Measurements from ENCODE around the gene PRRG2. TPM values are rescaled to one million over a fixed set of nuclear protein-coding genes. Genes with fewer than 3 reads are reported as not detected.
A peak's percentile ranks its signal among the peaks of the same experiment; 100 is the strongest.

The PRRG2 gene
- polyA plus RNA-seq, 1 donor, result 11.4 TPM

DNA sequence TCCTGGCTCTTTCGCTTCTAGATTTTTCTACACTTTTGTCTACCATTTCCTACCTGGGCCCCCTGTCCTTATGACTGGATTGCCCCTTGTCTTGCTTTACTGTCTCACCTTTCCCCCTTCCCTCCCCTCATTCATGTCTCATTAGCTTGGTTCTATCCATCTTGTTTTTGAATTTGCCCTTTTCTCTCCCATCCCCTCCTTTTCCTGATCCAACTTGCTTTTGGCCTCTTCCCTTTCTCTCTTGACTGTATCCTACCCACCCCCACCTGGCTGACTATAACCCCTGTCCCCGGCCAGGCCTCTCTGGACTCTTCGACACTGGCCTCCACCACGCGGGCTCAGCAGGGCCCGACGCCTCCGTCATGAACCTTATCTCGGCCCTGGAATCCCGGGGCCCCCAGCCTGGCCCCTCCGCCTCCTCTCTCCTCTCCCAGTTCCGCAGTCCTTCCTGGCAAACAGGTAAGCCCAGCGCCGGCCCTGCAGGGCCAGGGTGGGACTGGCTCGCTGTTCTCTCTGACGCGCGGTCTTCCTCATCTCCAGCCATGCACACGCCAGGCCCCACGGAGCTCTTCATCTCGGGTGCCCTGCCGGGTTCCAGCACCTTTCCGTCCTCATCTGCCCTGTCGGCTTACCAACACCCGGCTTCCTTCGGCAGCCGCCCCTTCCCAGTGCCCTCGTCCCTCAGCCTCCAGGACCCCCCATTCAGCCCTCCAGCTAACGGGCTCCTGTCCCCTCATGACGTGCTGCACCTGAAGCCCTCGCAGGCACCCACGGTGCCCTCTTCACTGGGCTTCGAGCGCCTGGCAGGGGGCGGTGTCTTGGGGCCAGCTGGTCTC lies 13.3 kb downstream of the PRRG2 start:
- DNase-seq, result no peak
- WGBS (ENCODE audit: insufficient coverage, low lambda C conversion rate), result no CpG with 5 or more reads among the region's 35 CpGs
- peaks cover 11% of the 10 kb centered on the region for H3K4me1 ChIP-seq (ENCODE audit: control insufficient read depth, insufficient read depth, low read length)
- peaks cover 8% of the 10 kb centered on the region for H3K9me3 ChIP-seq (ENCODE audit: control insufficient read depth, low read depth, low read length)
- H3K4me3 ChIP-seq (ENCODE audit: low read length), result no peak overlapping the region
- H3K36me3 ChIP-seq (ENCODE audit: control insufficient read depth, insufficient read depth, low read length), result peaks cover 48% of the 10 kb centered on the region
- no peaks in the 10 kb centered on the region for H3K27me3 ChIP-seq (ENCODE audit: control insufficient read depth, insufficient read depth, low read length)
- peak overlapping the region; percentile 67 for H3K27ac ChIP-seq (ENCODE audit: low read length)

DNA sequence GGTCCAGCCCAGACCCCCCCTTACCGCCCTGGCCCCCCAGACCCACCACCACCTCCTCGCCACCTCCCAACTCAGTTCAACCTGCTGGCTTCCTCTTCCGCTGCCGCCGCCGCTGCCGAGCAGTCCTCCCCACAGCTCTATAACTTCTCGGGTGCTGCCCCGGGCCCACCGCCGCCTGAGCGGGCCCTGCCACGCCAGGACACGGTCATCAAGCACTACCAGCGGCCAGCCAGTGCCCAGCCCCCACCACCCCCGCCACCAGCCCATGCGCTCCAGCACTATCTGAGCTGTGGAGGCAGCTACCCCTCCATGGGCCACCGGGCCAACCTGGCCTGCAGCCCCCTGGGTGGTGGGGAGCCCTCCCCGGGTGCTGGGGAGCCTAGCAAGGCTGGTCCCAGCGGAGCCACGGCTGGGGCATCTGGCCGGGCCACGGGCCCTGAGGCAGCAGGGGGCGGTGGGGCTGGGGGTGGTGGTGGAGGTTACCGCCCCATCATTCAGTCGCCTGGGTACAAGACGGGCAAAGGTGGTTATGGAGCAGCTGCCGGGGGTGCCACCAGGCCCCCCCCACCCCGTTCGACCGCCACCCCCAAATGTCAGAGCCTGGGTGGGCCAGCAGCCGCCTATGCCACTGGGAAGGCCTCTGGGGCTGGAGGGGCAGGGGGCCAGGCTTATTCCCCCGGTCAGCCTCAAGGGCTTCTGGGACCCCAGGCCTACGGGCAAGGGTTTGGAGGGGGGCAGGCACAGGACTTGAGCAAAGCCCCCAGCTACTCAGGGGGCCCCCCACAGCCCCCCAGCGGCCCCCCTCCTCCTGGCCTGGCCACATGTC lies 14.1 kb downstream of the PRRG2 start:
- Histone ChIP-seq H3K36me3 (ENCODE audit: control insufficient read depth, insufficient read depth, low read length) (peaks cover 57% of the 10 kb centered on the region), H3K9me3 (ENCODE audit: control insufficient read depth, low read depth, low read length) (peaks cover 8% of the 10 kb centered on the region), H3K4me1 (ENCODE audit: control insufficient read depth, insufficient read depth, low read length) (peaks cover 11% of the 10 kb centered on the region), H3K27ac (ENCODE audit: low read length) (no peak overlapping the region), H3K4me3 (ENCODE audit: low read length) (no peak overlapping the region), H3K27me3 (ENCODE audit: control insufficient read depth, insufficient read depth, low read length) (no peaks in the 10 kb centered on the region)
- DNase-seq, result no peak
- no CpG with 5 or more reads among the region's 35 CpGs for WGBS (ENCODE audit: insufficient coverage, low lambda C conversion rate)

DNA sequence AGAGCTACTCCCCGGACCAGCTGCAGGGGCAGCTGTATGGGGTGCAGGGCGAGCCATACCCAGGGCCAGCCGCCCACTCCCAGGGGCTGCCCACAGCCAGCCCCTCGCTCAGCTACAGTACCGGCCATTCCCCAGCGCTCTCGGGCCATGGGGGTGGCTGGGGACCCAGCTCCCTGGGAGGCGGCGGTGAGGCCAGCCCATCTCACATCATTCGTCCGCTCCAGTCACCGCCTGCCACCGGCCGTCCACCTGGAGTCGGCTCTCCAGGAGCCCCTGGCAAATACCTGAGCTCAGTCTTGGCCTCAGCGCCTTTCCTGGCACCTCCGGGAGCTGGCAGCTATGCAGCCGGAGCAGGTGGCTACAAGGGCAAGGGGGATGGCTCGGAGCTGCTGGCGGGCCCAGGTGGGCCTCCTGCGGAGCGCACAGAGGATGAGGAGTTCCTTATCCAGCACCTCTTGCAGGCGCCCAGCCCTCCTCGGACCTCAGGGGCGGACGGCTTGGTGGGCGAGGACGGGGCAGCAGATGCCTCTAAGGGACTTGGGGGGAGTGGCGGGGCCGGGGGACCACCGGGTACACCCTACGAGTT lies 14.8 kb downstream of the PRRG2 start:
- peaks cover 63% of the 10 kb centered on the region for H3K36me3 ChIP-seq (ENCODE audit: control insufficient read depth, insufficient read depth, low read length)
- WGBS (ENCODE audit: insufficient coverage, low lambda C conversion rate), result no CpG with 5 or more reads among the region's 32 CpGs
- DNase-seq, result no peak
- H3K4me1 ChIP-seq (ENCODE audit: control insufficient read depth, insufficient read depth, low read length), result peaks cover 11% of the 10 kb centered on the region
- H3K4me3 ChIP-seq (ENCODE audit: low read length), result no peak overlapping the region
- no peak overlapping the region for H3K27ac ChIP-seq (ENCODE audit: low read length)
- H3K9me3 ChIP-seq (ENCODE audit: control insufficient read depth, low read depth, low read length), result peaks cover 8% of the 10 kb centered on the region
- H3K27me3 ChIP-seq (ENCODE audit: control insufficient read depth, insufficient read depth, low read length), result no peaks in the 10 kb centered on the region

DNA sequence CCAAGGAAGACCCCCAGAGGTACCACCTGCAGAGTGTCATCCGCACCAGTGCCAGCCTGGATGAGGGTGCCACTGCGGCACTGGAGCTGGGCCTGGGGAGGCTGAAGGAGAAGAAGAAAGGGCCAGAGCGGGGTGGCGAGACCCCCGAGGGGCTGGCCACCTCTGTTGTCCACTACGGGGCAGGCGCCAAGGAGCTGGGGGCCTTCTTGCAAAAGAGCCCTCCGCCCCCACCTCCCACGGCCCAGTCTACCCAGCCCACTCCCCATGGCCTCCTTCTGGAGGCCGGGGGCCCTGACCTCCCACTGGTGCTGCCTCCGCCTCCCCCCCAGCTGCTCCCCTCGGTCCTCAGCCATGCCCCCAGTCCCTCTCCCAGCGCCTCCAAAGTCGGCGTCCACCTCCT lies 15.3 kb downstream of the PRRG2 start:
- Histone ChIP-seq H3K27ac (ENCODE audit: low read length) (no peak overlapping the region), H3K9me3 (ENCODE audit: control insufficient read depth, low read depth, low read length) (peaks cover 8% of the 10 kb centered on the region), H3K27me3 (ENCODE audit: control insufficient read depth, insufficient read depth, low read length) (no peaks in the 10 kb centered on the region), H3K4me3 (ENCODE audit: low read length) (no peak overlapping the region), H3K36me3 (ENCODE audit: control insufficient read depth, insufficient read depth, low read length) (peaks cover 67% of the 10 kb centered on the region), H3K4me1 (ENCODE audit: control insufficient read depth, insufficient read depth, low read length) (peaks cover 11% of the 10 kb centered on the region)
- DNase-seq, result no peak
- WGBS (ENCODE audit: insufficient coverage, low lambda C conversion rate), result no CpG with 5 or more reads among the region's 15 CpGs

DNA sequence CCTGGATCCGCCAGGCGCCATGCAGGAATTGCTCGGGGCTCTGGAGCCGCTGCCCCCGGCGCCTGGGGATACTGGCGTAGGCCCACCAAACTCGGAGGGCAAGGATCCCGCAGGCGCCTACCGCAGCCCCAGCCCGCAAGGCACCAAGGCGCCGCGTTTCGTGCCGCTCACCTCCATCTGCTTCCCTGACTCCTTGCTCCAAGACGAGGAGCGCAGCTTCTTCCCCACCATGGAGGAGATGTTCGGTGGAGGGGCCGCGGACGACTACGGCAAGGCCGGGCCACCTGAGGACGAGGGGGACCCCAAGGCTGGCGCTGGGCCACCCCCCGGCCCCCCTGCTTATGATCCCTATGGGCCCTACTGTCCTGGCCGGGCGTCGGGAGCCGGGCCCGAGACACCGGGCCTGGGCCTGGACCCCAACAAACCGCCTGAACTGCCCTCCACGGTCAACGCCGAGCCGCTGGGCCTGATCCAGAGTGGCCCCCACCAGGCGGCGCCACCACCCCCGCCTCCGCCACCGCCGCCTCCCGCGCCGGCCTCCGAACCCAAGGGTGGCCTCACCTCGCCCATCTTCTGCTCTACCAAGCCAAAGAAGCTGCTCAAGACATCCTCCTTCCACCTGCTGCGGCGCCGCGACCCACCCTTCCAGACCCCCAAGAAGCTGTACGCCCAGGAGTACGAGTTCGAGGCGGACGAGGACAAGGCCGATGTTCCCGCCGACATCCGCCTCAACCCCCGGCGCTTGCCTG lies 16.0 kb downstream of the PRRG2 start:
- Histone ChIP-seq H3K27me3 (ENCODE audit: control insufficient read depth, insufficient read depth, low read length) (no peaks in the 10 kb centered on the region), H3K27ac (ENCODE audit: low read length) (no peak overlapping the region), H3K4me1 (ENCODE audit: control insufficient read depth, insufficient read depth, low read length) (peaks cover 11% of the 10 kb centered on the region), H3K36me3 (ENCODE audit: control insufficient read depth, insufficient read depth, low read length) (peaks cover 72% of the 10 kb centered on the region), H3K9me3 (ENCODE audit: control insufficient read depth, low read depth, low read length) (peaks cover 8% of the 10 kb centered on the region), H3K4me3 (ENCODE audit: low read length) (no peak overlapping the region)
- WGBS (ENCODE audit: insufficient coverage, low lambda C conversion rate), result no CpG with 5 or more reads among the region's 65 CpGs
- DNase-seq, result no peak

DNA sequence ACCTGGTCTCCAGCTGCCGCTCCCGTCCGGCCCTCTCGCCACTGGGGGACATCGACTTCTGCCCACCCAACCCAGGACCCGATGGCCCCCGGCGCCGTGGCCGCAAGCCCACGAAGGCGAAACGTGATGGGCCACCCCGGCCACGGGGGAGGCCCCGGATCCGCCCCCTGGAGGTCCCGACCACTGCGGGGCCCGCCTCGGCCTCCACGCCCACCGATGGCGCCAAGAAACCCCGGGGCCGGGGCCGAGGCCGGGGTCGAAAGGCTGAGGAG lies 16.5 kb downstream of the PRRG2 start:
- no peaks in the 10 kb centered on the region for H3K27me3 ChIP-seq (ENCODE audit: control insufficient read depth, insufficient read depth, low read length)
- WGBS (ENCODE audit: insufficient coverage, low lambda C conversion rate), result no CpG with 5 or more reads among the region's 29 CpGs
- H3K9me3 ChIP-seq (ENCODE audit: control insufficient read depth, low read depth, low read length), result peaks cover 8% of the 10 kb centered on the region
- no peak for DNase-seq
- H3K4me1 ChIP-seq (ENCODE audit: control insufficient read depth, insufficient read depth, low read length), result peaks cover 11% of the 10 kb centered on the region
- no peak overlapping the region for H3K27ac ChIP-seq (ENCODE audit: low read length)
- H3K36me3 ChIP-seq (ENCODE audit: control insufficient read depth, insufficient read depth, low read length), result peaks cover 77% of the 10 kb centered on the region
- no peak overlapping the region for H3K4me3 ChIP-seq (ENCODE audit: low read length)

DNA sequence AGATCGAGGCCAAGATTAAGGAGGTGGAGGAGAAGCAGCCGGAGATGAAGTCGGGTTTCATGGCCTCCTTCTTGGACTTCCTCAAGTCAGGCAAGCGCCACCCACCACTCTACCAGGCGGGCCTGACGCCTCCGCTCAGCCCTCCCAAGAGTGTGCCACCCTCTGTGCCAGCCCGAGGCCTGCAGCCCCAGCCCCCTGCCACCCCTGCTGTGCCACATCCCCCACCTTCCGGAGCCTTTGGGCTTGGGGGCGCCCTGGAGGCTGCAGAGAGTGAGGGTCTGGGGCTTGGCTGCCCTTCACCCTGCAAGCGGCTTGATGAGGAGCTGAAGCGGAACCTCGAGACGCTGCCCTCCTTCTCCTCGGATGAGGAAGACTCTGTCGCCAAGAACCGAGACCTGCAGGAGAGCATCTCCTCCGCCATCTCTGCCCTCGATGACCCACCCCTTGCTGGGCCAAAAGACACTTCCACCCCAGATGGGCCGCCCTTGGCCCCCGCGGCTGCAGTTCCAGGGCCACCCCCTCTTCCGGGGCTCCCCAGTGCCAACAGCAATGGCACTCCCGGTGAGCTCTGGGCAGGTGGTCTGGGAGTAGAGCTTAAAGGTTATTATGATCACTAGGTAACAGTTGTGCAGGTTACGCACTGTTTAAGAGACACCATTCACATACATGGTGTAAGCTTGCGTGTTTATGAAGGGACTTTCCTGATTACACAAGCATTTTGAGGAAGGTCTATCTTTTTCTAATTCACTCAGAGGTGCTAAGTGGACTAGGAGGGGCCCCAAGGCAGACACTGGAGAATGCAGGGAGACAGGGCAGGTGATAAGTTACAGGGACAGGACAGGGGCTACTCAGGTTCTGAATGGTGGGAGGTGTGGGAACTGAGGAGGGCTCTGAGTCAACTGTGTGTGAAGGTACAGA lies 18.5 kb downstream of the PRRG2 start:
- Histone ChIP-seq H3K36me3 (ENCODE audit: control insufficient read depth, insufficient read depth, low read length) (peaks cover 82% of the 10 kb centered on the region), H3K9me3 (ENCODE audit: control insufficient read depth, low read depth, low read length) (peaks cover 8% of the 10 kb centered on the region)
- no CpG with 5 or more reads among the region's 26 CpGs for WGBS (ENCODE audit: insufficient coverage, low lambda C conversion rate)

DNA sequence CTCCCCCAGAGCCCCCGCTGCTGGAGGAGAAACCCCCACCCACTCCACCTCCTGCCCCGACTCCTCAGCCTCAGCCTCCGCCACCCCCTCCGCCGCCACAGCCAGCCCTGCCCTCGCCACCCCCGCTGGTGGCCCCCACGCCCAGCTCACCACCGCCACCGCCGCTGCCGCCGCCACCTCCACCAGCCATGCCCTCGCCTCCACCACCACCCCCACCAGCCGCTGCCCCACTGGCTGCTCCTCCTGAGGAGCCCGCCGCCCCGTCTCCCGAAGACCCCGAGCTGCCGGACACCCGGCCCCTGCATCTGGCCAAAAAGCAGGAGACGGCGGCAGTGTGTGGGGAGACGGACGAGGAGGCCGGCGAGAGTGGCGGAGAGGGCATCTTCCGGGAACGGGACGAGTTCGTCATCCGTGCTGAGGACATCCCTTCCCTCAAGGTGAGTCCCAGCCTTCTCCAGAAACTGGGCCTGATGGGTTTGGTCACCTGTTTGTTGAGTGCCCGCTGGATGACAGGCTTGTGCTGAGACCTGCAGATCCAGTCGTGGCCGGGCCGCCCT lies 20.4 kb downstream of the PRRG2 start:
- DNase-seq, result no peak
- Histone ChIP-seq H3K36me3 (ENCODE audit: control insufficient read depth, insufficient read depth, low read length) (peaks cover 80% of the 10 kb centered on the region), H3K27me3 (ENCODE audit: control insufficient read depth, insufficient read depth, low read length) (no peaks in the 10 kb centered on the region), H3K4me3 (ENCODE audit: low read length) (no peak overlapping the region), H3K4me1 (ENCODE audit: control insufficient read depth, insufficient read depth, low read length) (no peaks in the 10 kb centered on the region), H3K27ac (ENCODE audit: low read length) (no peak overlapping the region), H3K9me3 (ENCODE audit: control insufficient read depth, low read depth, low read length) (peaks cover 4% of the 10 kb centered on the region)
- no CpG with 5 or more reads among the region's 38 CpGs for whole genome bisulfite sequencing (ENCODE audit: insufficient coverage, low lambda C conversion rate)

More for the DNA sequence above, 18.5 kb downstream of the PRRG2 start:
- no peak for DNase-seq
- no peaks in the 10 kb centered on the region for H3K27me3 ChIP-seq (ENCODE audit: control insufficient read depth, insufficient read depth, low read length)
- peaks cover 2% of the 10 kb centered on the region for H3K4me1 ChIP-seq (ENCODE audit: control insufficient read depth, insufficient read depth, low read length)
- H3K27ac ChIP-seq (ENCODE audit: low read length), result no peak overlapping the region
- H3K4me3 ChIP-seq (ENCODE audit: low read length), result no peak overlapping the region

DNA sequence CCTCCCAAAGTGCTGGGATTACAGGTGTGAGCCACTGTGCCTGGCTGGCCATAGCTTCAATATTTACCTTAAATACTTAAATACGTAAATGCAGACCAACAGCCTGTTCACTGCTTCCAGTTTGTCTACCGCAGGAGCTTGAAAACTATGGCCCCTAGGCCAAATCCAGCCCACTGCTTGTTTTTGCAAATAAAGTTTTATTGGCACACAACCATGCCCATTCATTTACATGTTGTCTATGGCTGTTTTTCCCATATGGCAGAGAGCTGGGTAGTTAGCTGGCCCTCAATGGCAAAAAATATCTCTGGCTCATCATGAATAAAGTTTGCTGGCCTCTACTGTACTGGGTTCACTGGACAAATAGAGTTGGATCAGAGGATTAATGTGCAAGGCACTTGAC lies 21.7 kb downstream of the PRRG2 start:
- no CpG with 5 or more reads among the region's 2 CpGs for WGBS (ENCODE audit: insufficient coverage, low lambda C conversion rate)

More for the DNA sequence above, 21.7 kb downstream of the PRRG2 start:
- Histone ChIP-seq H3K4me3 (ENCODE audit: low read length) (no peak overlapping the region), H3K27ac (ENCODE audit: low read length) (no peak overlapping the region), H3K27me3 (ENCODE audit: control insufficient read depth, insufficient read depth, low read length) (no peaks in the 10 kb centered on the region), H3K4me1 (ENCODE audit: control insufficient read depth, insufficient read depth, low read length) (no peaks in the 10 kb centered on the region), H3K9me3 (ENCODE audit: control insufficient read depth, low read depth, low read length) (no peaks in the 10 kb centered on the region), H3K36me3 (ENCODE audit: control insufficient read depth, insufficient read depth, low read length) (peaks cover 83% of the 10 kb centered on the region)
- DNase-seq, result no peak
